T-helper 2 cell (primary cell): ENCODE measurements around the gene SLC18B1.

Source experiments
- DNase-seq, 5 experiments: peaks; one replicate each; pipeline versions ENCODE4 v3.0.0 to v3.0.0-alpha.2; 2012 to 2022

Gene SLC18B1

GRCh38 chr6:132741281-132741680, 57.2 kb downstream of the SLC18B1 start:
- no peak for DNase-seq

GRCh38 chr6:132736239-132736638, 62.2 kb downstream of the SLC18B1 start:
- DNase-seq, result no peak

GRCh38 chr6:132734694-132735236, 63.7 kb downstream of the SLC18B1 start:
- no peak for DNase-seq

- no peak for DNase-seq
Observed at GRCh38 chr6:132733814-132734213, 64.6 kb downstream of the SLC18B1 start.

- peak in 1 of 5 experiments; percentile 72 for DNase-seq
Observed at GRCh38 chr6:132733283-132733682, 65.2 kb downstream of the SLC18B1 start.

- no peak for DNase-seq
Observed at GRCh38 chr6:132731086-132731485, 67.4 kb downstream of the SLC18B1 start.

- no peak for DNase-seq
Observed at GRCh38 chr6:132730560-132730959, 67.9 kb downstream of the SLC18B1 start.

- DNase-seq, result no peak
Observed at GRCh38 chr6:132728616-132729015, 69.8 kb downstream of the SLC18B1 start.

- DNase-seq, result peak in 1 of 5 experiments; percentile 62
Observed at GRCh38 chr6:132726608-132726975, 71.8 kb downstream of the SLC18B1 start.

- DNase-seq, result peak in 1 of 5 experiments; percentile 74
Observed at GRCh38 chr6:132725947-132726607, 72.4 kb downstream of the SLC18B1 start.

GRCh38 chr6:132725471-132725870, 73.0 kb downstream of the SLC18B1 start:
- no peak for DNase-seq

- DNase-seq, result no peak
Observed at GRCh38 chr6:132719736-132720448, 78.5 kb downstream of the SLC18B1 start.
